Neural progenitor cell (in vitro differentiated cells): ENCODE measurements around the gene NOLC1. TPM values are rescaled to one million over a fixed set of nuclear protein-coding genes. Genes with fewer than 3 reads are reported as not detected.

Source experiments
- DNase-seq: peaks from one replicate; pipeline ENCODE4 v3.0.0-alpha.2; 2016; ENCODE audit warnings: low spot score
- H2AFZ ChIP-seq: fragments of 200-600 bp; sonication (generic); replicated peaks from 2 replicates; pipeline ENCODE4 v1.6.1; 2016; ENCODE audit warnings: antibody characterized with exemption
- H3F3A ChIP-seq: fragments of 200-600 bp; sonication (generic); 2 replicates; pipeline ENCODE4 v1.6.1; 2016; ENCODE audit warnings: antibody characterized with exemption, low read depth
- H3K27ac ChIP-seq: fragments of 200-600 bp; sonication (generic); 2 replicates; pipeline ENCODE4 v1.5.1; 2016; ENCODE audit warnings: mild to moderate bottlenecking
- H3K27me3 ChIP-seq: fragments of 200-600 bp; sonication (generic); 2 replicates; pipeline ENCODE4 v1.6.1; 2016; ENCODE audit warnings: mild to moderate bottlenecking, moderate library complexity
- H3K36me3 ChIP-seq: fragments of 200-600 bp; sonication (generic); 2 replicates; pipeline ENCODE4 v1.5.1; 2016
- H3K4me1 ChIP-seq: fragments of 200-600 bp; sonication (generic); 2 replicates; pipeline ENCODE4 v1.6.1; 2016; ENCODE audit warnings: mixed run types
- H3K4me2 ChIP-seq: fragments of 200-600 bp; sonication (generic); 2 replicates; pipeline ENCODE4 v1.6.1; 2016
- H3K4me3 ChIP-seq: fragments of 200-600 bp; sonication (generic); 2 replicates; pipeline ENCODE4 v1.5.1; 2016
- H3K79me2 ChIP-seq: fragments of 200-600 bp; sonication (generic); 2 replicates; pipeline ENCODE4 v1.6.1; 2016; ENCODE audit warnings: low read depth
- H3K9ac ChIP-seq: fragments of 200-600 bp; sonication (generic); 2 replicates; pipeline ENCODE4 v1.6.1; 2016
- H3K9me3 ChIP-seq: fragments of 200-600 bp; sonication (generic); 2 replicates; pipeline ENCODE4 v1.5.1; 2016; ENCODE audit warnings: low read depth
- H4K20me1 ChIP-seq: fragments of 200-600 bp; sonication (generic); 2 replicates; pipeline ENCODE4 v1.6.1; 2016; ENCODE audit warnings: low read depth
- H3K27ac Mint-ChIP-seq: 3 replicates; pipeline ENCODE4 v1.8.0; 2021; ENCODE audit warnings: mixed read lengths
- H3K27me3 Mint-ChIP-seq: 2 replicates; pipeline ENCODE4 v1.8.0; 2022; ENCODE audit warnings: low read depth, mild to moderate bottlenecking, inconsistent platforms, moderate library complexity, mixed read lengths; ENCODE audit not compliant: insufficient read depth
- H3K36me3 Mint-ChIP-seq: 3 replicates; pipeline ENCODE4 v1.8.0; 2021; ENCODE audit warnings: mixed read lengths
- H3K4me1 Mint-ChIP-seq: 3 replicates; pipeline ENCODE4 v1.8.0; 2021; ENCODE audit warnings: mixed read lengths
- H3K4me3 Mint-ChIP-seq: 3 replicates; pipeline ENCODE4 v1.8.0; 2021; ENCODE audit warnings: mild to moderate bottlenecking, moderate library complexity, mixed read lengths
- H3K9me3 Mint-ChIP-seq: 3 replicates; pipeline ENCODE4 v1.8.0; 2020; ENCODE audit warnings: mixed read lengths
- EZH2 ChIP-seq: fragments of 200-600 bp; sonication (generic); IDR thresholded peaks from 2 replicates; pipeline ENCODE4 v1.6.1; 2017; ENCODE audit warnings: antibody characterized with exemption, mild to moderate bottlenecking, moderate library complexity
- EZH2phosphoT487 ChIP-seq: fragments of 200-600 bp; sonication (generic); IDR thresholded peaks from 2 replicates; pipeline ENCODE4 v1.6.1; 2017; ENCODE audit warnings: antibody characterized with exemption
- total RNA-seq: library from RNA; depleted of rRNA; stranded (reverse); fragments of >200 nt; gene quantifications from 2 replicates; pipeline ENCODE4 v1.2.3, GENCODE V29; 2015; ENCODE audit warnings: low replicate concordance
- TF ChIP-seq, protein P1 (sequence below): fragments of 200-600 bp; sonication (generic); IDR thresholded peaks from 2 replicates; pipeline ENCODE4 v1.5.1; 2017; ENCODE audit warnings: antibody characterized with exemption, mild to moderate bottlenecking

NOLC1 gene
- total RNA-seq, 1 donor from 2014 or later: 80.6 TPM

DNA sequence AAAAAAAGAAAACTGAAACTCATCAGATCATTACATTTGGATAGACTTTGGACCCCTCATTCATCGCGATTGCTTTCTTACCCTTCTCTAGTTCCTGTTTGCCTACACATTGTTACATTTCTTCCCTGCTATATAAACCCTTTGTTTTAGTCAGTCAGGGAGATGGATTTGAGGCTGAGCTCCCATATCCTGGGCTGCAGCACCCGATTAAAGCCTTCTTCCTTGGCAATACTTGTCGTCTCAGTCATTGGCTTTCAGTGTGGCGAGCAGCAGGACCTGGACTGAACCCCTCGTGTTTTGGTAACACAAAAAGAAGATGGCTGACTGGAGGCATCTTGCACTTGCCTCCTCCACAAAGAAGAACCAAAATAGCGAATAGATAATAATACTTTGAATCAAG lies 39.8 kb downstream of the NOLC1 start:
- H3F3A ChIP-seq: peaks cover 12% of the 10 kb centered on the region
- Mint-ChIP-seq H3K27me3 (peaks cover 13% of the 10 kb centered on the region), H3K4me1 (no peaks in the 10 kb centered on the region), H3K4me3 (no peak overlapping the region), H3K9me3 (peaks cover 19% of the 10 kb centered on the region), H3K27ac (no peak overlapping the region), H3K36me3 (no peaks in the 10 kb centered on the region)
- H3K27ac ChIP-seq: no peak overlapping the region
- H3K27me3 ChIP-seq: no peaks in the 10 kb centered on the region
- no peak overlapping the region for H2AFZ ChIP-seq
- H3K9ac ChIP-seq: no peak overlapping the region
- H3K9me3 ChIP-seq: peaks cover 10% of the 10 kb centered on the region
- peaks cover 16% of the 10 kb centered on the region for H3K4me1 ChIP-seq
- H4K20me1 ChIP-seq: no peaks in the 10 kb centered on the region
- H3K4me2 ChIP-seq: no peak overlapping the region
- DNase-seq: no peak
- TF ChIP-seq, protein P1, sequence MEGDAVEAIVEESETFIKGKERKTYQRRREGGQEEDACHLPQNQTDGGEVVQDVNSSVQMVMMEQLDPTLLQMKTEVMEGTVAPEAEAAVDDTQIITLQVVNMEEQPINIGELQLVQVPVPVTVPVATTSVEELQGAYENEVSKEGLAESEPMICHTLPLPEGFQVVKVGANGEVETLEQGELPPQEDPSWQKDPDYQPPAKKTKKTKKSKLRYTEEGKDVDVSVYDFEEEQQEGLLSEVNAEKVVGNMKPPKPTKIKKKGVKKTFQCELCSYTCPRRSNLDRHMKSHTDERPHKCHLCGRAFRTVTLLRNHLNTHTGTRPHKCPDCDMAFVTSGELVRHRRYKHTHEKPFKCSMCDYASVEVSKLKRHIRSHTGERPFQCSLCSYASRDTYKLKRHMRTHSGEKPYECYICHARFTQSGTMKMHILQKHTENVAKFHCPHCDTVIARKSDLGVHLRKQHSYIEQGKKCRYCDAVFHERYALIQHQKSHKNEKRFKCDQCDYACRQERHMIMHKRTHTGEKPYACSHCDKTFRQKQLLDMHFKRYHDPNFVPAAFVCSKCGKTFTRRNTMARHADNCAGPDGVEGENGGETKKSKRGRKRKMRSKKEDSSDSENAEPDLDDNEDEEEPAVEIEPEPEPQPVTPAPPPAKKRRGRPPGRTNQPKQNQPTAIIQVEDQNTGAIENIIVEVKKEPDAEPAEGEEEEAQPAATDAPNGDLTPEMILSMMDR: no peak
- no peak for TF ChIP-seq EZH2phosphoT487
- TF ChIP-seq EZH2: no peak
- no peaks in the 10 kb centered on the region for H3K79me2 ChIP-seq
- H3K36me3 ChIP-seq: no peaks in the 10 kb centered on the region
- no peak overlapping the region for H3K4me3 ChIP-seq

DNA sequence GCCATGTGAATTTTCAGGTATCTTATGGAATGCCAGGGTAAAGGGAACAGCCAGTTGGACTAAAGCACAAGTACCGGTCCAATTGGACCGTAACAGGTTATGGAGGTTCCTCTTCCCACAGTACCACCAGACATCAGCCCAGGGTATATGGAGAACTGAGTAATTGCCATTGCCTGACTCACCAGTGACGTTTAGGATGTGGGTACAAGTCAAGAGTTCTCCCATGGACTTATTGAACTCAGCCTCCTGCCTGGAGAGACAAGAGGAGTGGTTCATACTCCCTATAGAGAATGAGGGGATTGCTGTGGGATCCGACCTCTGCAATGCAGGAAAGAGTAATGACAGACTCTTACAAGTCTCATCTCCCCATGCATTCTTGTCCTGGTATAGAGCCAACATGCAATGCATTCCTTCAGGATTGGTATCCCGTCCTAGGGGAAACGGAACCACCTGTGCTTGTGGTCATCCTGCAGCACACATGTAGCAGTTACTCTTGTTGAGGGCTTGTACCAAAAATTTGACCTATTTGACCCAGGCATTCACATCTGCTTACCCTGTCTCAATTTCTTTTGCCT lies 43.2 kb downstream of the NOLC1 start:
- no peak overlapping the region for H3K27ac Mint-ChIP-seq
- H3K27me3 ChIP-seq: no peaks in the 10 kb centered on the region

DNA sequence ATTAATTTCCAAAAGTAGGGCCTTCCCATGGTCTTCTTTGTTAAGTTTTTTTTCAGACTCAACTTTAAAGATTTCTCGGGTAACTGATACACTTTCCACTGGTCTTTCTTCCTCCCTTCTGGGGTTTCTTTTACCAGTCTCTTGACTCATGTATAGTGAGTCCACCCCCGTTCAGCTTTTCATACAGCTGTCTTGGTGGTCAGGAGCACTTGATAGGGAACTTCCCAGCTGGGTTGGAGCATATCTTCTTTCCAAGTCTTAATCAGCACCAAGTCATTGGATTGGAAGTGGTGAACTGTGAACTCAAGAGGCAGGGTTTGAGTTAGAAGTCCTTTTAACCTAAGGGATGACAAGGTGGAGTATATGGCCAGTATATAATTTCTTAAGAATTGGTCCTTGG lies 44.7 kb downstream of the NOLC1 start:
- H3K9me3 Mint-ChIP-seq: peaks cover 9% of the 10 kb centered on the region

More for the DNA sequence above, 43.2 kb downstream of the NOLC1 start:
- Mint-ChIP-seq H3K27me3 (peaks cover 16% of the 10 kb centered on the region), H3K4me3 (no peak overlapping the region), H3K4me1 (no peaks in the 10 kb centered on the region), H3K36me3 (no peaks in the 10 kb centered on the region), H3K9me3 (peaks cover 17% of the 10 kb centered on the region)
- DNase-seq: no peak
- Histone ChIP-seq H3K27ac (no peak overlapping the region), H3K4me3 (no peak overlapping the region), H2AFZ (no peak overlapping the region), H3K4me2 (no peak overlapping the region), H3K9me3 (peaks cover 3% of the 10 kb centered on the region), H3K9ac (no peak overlapping the region), H3K36me3 (no peaks in the 10 kb centered on the region), H3K4me1 (no peaks in the 10 kb centered on the region), H3F3A (no peaks in the 10 kb centered on the region), H4K20me1 (no peaks in the 10 kb centered on the region), H3K79me2 (no peaks in the 10 kb centered on the region)
- TF ChIP-seq EZH2: no peak
- TF ChIP-seq, protein P1: no peak
- no peak for TF ChIP-seq EZH2phosphoT487

More for the DNA sequence above, 44.7 kb downstream of the NOLC1 start:
- Histone ChIP-seq H3K27ac (no peak overlapping the region), H3K4me2 (no peak overlapping the region), H2AFZ (no peak overlapping the region), H3K79me2 (no peaks in the 10 kb centered on the region), H4K20me1 (no peaks in the 10 kb centered on the region), H3K4me1 (no peaks in the 10 kb centered on the region), H3K27me3 (no peaks in the 10 kb centered on the region), H3K4me3 (no peak overlapping the region), H3K36me3 (no peaks in the 10 kb centered on the region), H3F3A (no peaks in the 10 kb centered on the region), H3K9me3 (no peaks in the 10 kb centered on the region), H3K9ac (no peak overlapping the region)
- no peak for TF ChIP-seq EZH2phosphoT487
- TF ChIP-seq EZH2: no peak
- TF ChIP-seq, protein P1: no peak
- Mint-ChIP-seq H3K27ac (no peak overlapping the region), H3K36me3 (no peaks in the 10 kb centered on the region), H3K4me3 (no peak overlapping the region), H3K27me3 (peaks cover 18% of the 10 kb centered on the region), H3K4me1 (no peaks in the 10 kb centered on the region)
- no peak for DNase-seq
